ENCODE results near the gene ZBTB11. TPM values are rescaled to one million over a fixed set of nuclear protein-coding genes. Genes with fewer than 3 reads are reported as not detected.
"Not testable (repeated sequence)": the region's sequence is repeated elsewhere in the genome, so short reads cannot be mapped to it uniquely, and the experiment has no call there.

ZBTB11 gene
- total and polyA plus RNA-seq, 2 experiments from 2014 or later, result 5.1 to 19.0 TPM

GRCh38 chr3:101619734-101620133 lies 57.2 kb downstream of the ZBTB11 start:
- TF ChIP-seq CTCF (IDR thresholded peaks at IDR 0.05; ENCODE audit: poor library complexity) (no peak), EZH2 (IDR thresholded peaks at IDR 0.05; ENCODE audit: borderline replicate concordance) (no peak)
- H3K4me1 ChIP-seq (ENCODE audit: insufficient read depth), result no peaks in the 10 kb centered on the region
- DNase-seq (ENCODE audit: low spot score), result no peak
- H3K4me3 ChIP-seq, result no peak overlapping the region
- no peak overlapping the region for H2AFZ ChIP-seq
- H3K9me2 ChIP-seq (replicated peaks; ENCODE audit: insufficient read depth), result no peaks in the 10 kb centered on the region
- no peaks in the 10 kb centered on the region for H3K36me3 ChIP-seq (replicated peaks; ENCODE audit: insufficient read depth, low read depth)
- H3K79me2 ChIP-seq, result no peaks in the 10 kb centered on the region
- H3K27me3 ChIP-seq, result no peaks in the 10 kb centered on the region
- H3K9me3 ChIP-seq (ENCODE audit: low read depth), result no peaks in the 10 kb centered on the region
- WGBS (ENCODE audit: low lambda C conversion rate, missing lambda C conversion rate), result 94% methylated on average over 3 of the region's 3 CpGs
- no peak overlapping the region for H3K4me2 ChIP-seq
- H4K20me1 ChIP-seq (ENCODE audit: insufficient read depth, poor library complexity, severe bottlenecking), result no peaks in the 10 kb centered on the region
- no peak overlapping the region for H3K27ac ChIP-seq

- H3K79me2 ChIP-seq, result no peaks in the 10 kb centered on the region
- TF ChIP-seq CTCF (IDR thresholded peaks at IDR 0.05; ENCODE audit: poor library complexity), result no peak
- no peak for TF ChIP-seq EZH2phosphoT487 (IDR thresholded peaks at IDR 0.05; ENCODE audit: low read depth, severe bottlenecking, unreplicated experiment)
- TF ChIP-seq EZH2 (IDR thresholded peaks at IDR 0.05; ENCODE audit: borderline replicate concordance), result no peak
- no peaks in the 10 kb centered on the region for H3K4me1 ChIP-seq (ENCODE audit: insufficient read depth)
- H3K9me3 ChIP-seq (ENCODE audit: low read depth), result no peaks in the 10 kb centered on the region
- no peak overlapping the region for H3K4me3 ChIP-seq
- H3K27ac ChIP-seq, result no peak overlapping the region
- WGBS (ENCODE audit: low lambda C conversion rate, missing lambda C conversion rate), result 76% methylated on average over 1 of the region's 1 CpG
- H4K20me1 ChIP-seq (ENCODE audit: insufficient read depth, poor library complexity, severe bottlenecking), result no peaks in the 10 kb centered on the region
- H2AFZ ChIP-seq, result no peak overlapping the region
- no peak for DNase-seq (ENCODE audit: low spot score)
- H3K4me2 ChIP-seq, result no peak overlapping the region
- no peaks in the 10 kb centered on the region for H3K9me2 ChIP-seq (replicated peaks; ENCODE audit: insufficient read depth)
- H3K36me3 ChIP-seq (replicated peaks; ENCODE audit: insufficient read depth, low read depth), result no peaks in the 10 kb centered on the region
- H3K27me3 ChIP-seq, result no peaks in the 10 kb centered on the region
Observed at GRCh38 chr3:101618726-101619125, 58.2 kb downstream of the ZBTB11 start.

- Histone ChIP-seq H3K9me3 (ENCODE audit: low read depth) (no peaks in the 10 kb centered on the region), H3K4me2 (no peak overlapping the region), H3K4me3 (no peak overlapping the region), H2AFZ (no peak overlapping the region), H3K9me2 (replicated peaks; ENCODE audit: insufficient read depth) (no peaks in the 10 kb centered on the region), H3K27me3 (no peaks in the 10 kb centered on the region), H3K36me3 (replicated peaks; ENCODE audit: insufficient read depth, low read depth) (no peaks in the 10 kb centered on the region), H3K4me1 (ENCODE audit: insufficient read depth) (no peaks in the 10 kb centered on the region), H4K20me1 (ENCODE audit: insufficient read depth, poor library complexity, severe bottlenecking) (no peaks in the 10 kb centered on the region), H3K27ac (no peak overlapping the region), H3K79me2 (no peaks in the 10 kb centered on the region)
- WGBS (ENCODE audit: low lambda C conversion rate, missing lambda C conversion rate), result 92% methylated on average over 7 of the region's 7 CpGs
- no peak for TF ChIP-seq EZH2 (IDR thresholded peaks at IDR 0.05; ENCODE audit: borderline replicate concordance)
- no peak for TF ChIP-seq CTCF (IDR thresholded peaks at IDR 0.05; ENCODE audit: poor library complexity)
- no peak for TF ChIP-seq EZH2phosphoT487 (IDR thresholded peaks at IDR 0.05; ENCODE audit: low read depth, severe bottlenecking, unreplicated experiment)
- no peak for DNase-seq (ENCODE audit: low spot score)
Observed at GRCh38 chr3:101617478-101617877, 59.5 kb downstream of the ZBTB11 start.

- WGBS (ENCODE audit: low lambda C conversion rate, missing lambda C conversion rate), result 90% methylated on average over 6 of the region's 6 CpGs
- no peaks in the 10 kb centered on the region for H3K9me3 ChIP-seq (ENCODE audit: low read depth)
- no peak for DNase-seq (ENCODE audit: low spot score)
Observed at GRCh38 chr3:101615525-101615924, 61.4 kb downstream of the ZBTB11 start.

GRCh38 chr3:101613014-101613413 lies 63.9 kb downstream of the ZBTB11 start:
- not testable (repeated sequence) for H3K4me2 ChIP-seq; H4K20me1 ChIP-seq (ENCODE audit: insufficient read depth, poor library complexity, severe bottlenecking); H3K9me2 ChIP-seq (replicated peaks; ENCODE audit: insufficient read depth); H3K27me3 ChIP-seq; H2AFZ ChIP-seq; H3K27ac ChIP-seq; H3K79me2 ChIP-seq; H3K4me1 ChIP-seq (ENCODE audit: insufficient read depth); H3K36me3 ChIP-seq (replicated peaks; ENCODE audit: insufficient read depth, low read depth); DNase-seq (ENCODE audit: low spot score); H3K4me3 ChIP-seq; H3K9me3 ChIP-seq (ENCODE audit: low read depth)
- WGBS (ENCODE audit: low lambda C conversion rate, missing lambda C conversion rate), result 83% methylated on average over 9 of the region's 9 CpGs

More at GRCh38 chr3:101615525-101615924, 61.4 kb downstream of the ZBTB11 start:
- Histone ChIP-seq H3K9me2 (replicated peaks; ENCODE audit: insufficient read depth) (no peaks in the 10 kb centered on the region), H4K20me1 (ENCODE audit: insufficient read depth, poor library complexity, severe bottlenecking) (no peaks in the 10 kb centered on the region), H3K4me1 (ENCODE audit: insufficient read depth) (no peaks in the 10 kb centered on the region), H3K36me3 (replicated peaks; ENCODE audit: insufficient read depth, low read depth) (no peaks in the 10 kb centered on the region), H3K4me2 (no peak overlapping the region), H3K27ac (no peak overlapping the region), H2AFZ (no peak overlapping the region), H3K27me3 (no peaks in the 10 kb centered on the region), H3K4me3 (no peak overlapping the region), H3K79me2 (no peaks in the 10 kb centered on the region)
- TF ChIP-seq EZH2 (IDR thresholded peaks at IDR 0.05; ENCODE audit: borderline replicate concordance) (no peak), EZH2phosphoT487 (IDR thresholded peaks at IDR 0.05; ENCODE audit: low read depth, severe bottlenecking, unreplicated experiment) (no peak), CTCF (IDR thresholded peaks at IDR 0.05; ENCODE audit: poor library complexity) (no peak)

Measured in hepatocyte (in vitro differentiated cells).